GM19372 (cell line): ENCODE data around the gene PIF1.
"Not testable (repeated sequence)": the region's sequence is repeated elsewhere in the genome, so short reads cannot be mapped to it uniquely, and the experiment has no call there.

Experiments used
- ATAC-seq: cut with Tn5 transposase; IDR thresholded peaks from one replicate; pipeline ENCODE4 v1.9.1; 2021; ENCODE audit warnings: mild to moderate bottlenecking, low read depth, moderate library complexity; ENCODE audit not compliant: unreplicated experiment

Gene PIF1

GRCh38 chr15:64847876-64848716, 22.6 kb upstream of the PIF1 start:
- ATAC-seq = no peak

GRCh38 chr15:64847448-64847847, 22.0 kb upstream of the PIF1 start:
- ATAC-seq = no peak

- ATAC-seq = no peak
Measured at GRCh38 chr15:64847016-64847415, 21.6 kb upstream of the PIF1 start.

GRCh38 chr15:64845831-64846595, 20.6 kb upstream of the PIF1 start:
- ATAC-seq = no peak

GRCh38 chr15:64845183-64845611, 19.8 kb upstream of the PIF1 start:
- no peak for ATAC-seq

GRCh38 chr15:64844576-64845145, 19.2 kb upstream of the PIF1 start:
- ATAC-seq = no peak

GRCh38 chr15:64843991-64844390, 18.5 kb upstream of the PIF1 start:
- ATAC-seq = no peak

GRCh38 chr15:64842986-64843561, 17.6 kb upstream of the PIF1 start:
- no peak for ATAC-seq

- no peak for ATAC-seq
Measured at GRCh38 chr15:64842096-64842939, 16.9 kb upstream of the PIF1 start.

- ATAC-seq = peak; percentile 59
Measured at GRCh38 chr15:64841344-64842095, 16.1 kb upstream of the PIF1 start, which contains the start of gene PLEKHO2. Gene PLEKHO2 (plus strand): TSS chr15:64841915. CDS start chr15:64842017, 102 bp downstream.

- no peak for ATAC-seq
Measured at GRCh38 chr15:64841060-64841343, 15.6 kb upstream of the PIF1 start.

- no peak for ATAC-seq
Measured at GRCh38 chr15:64837502-64837901, 12.1 kb upstream of the PIF1 start.

- no peak for ATAC-seq
Measured at GRCh38 chr15:64836023-64836536, 10.6 kb upstream of the PIF1 start.

- ATAC-seq = no peak
Measured at GRCh38 chr15:64833690-64834089, 8.2 kb upstream of the PIF1 start.

- ATAC-seq = no peak
Measured at GRCh38 chr15:64828985-64829384, 3.5 kb upstream of the PIF1 start.

GRCh38 chr15:64824929-64825430, 467 bp downstream of the PIF1 start:
- no peak for ATAC-seq

- ATAC-seq = no peak
Measured at GRCh38 chr15:64816452-64816851, 9.0 kb downstream of the PIF1 start.

GRCh38 chr15:64814965-64815364, 10.5 kb downstream of the PIF1 start:
- not testable (repeated sequence) for ATAC-seq

- not testable (repeated sequence) for ATAC-seq
Measured at GRCh38 chr15:64814283-64814682, 11.2 kb downstream of the PIF1 start.
